ENCODE data around the gene PSRC1. TPM values are rescaled to one million over a fixed set of nuclear protein-coding genes. Genes with fewer than 3 reads are reported as not detected.

Gene PSRC1
- total and polyA plus RNA-seq, 2 of the 8 experiments (the other 6 are each of a cell fraction or from before 2014, with no cell fraction given): 56.1 to 67.3 TPM

DNA sequence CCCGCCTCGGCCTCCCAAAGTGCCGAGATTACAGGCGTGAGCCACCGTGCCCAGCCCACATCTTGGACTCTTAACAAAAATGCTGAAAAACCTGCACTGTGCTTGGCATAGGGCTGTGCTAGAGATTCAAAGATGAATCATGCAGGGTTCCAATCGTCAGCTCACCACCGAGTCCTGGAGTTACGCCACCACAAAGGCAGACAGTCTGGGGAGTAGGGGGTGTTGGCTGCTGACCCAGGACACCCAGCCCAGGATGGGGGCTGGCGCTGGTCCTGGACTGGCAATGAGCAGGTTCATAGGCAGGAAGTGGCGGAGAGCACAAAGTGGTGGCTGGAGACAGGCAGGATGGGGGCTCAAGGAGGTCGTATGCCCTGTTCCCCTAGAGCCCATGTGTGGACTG lies 16.0 kb downstream of the PSRC1 start:
- Histone ChIP-seq H3K4me1 (replicated peaks in 1 of 4; ENCODE audit: control insufficient read depth in 3 of 4, insufficient read depth in 4 of 4, low read length in 3 of 4) (peaks cover 0 to 4% (median under 1%) of the 10 kb centered on the region in 4 experiments; a peak in 1 of 7 replicates), H3K4ac (replicated peaks; ENCODE audit: insufficient read length, low read depth, low read length) (no peak overlapping the region), H2BK15ac (ENCODE audit: low read length) (no peak overlapping the region), H4K91ac (replicated peaks; ENCODE audit: insufficient read length, low read length) (no peak overlapping the region), H2BK120ac (replicated peaks; ENCODE audit: low read depth, low read length) (no peak overlapping the region), H4K5ac (ENCODE audit: insufficient read length, low read depth, low read length) (no peak overlapping the region), H2AK5ac (ENCODE audit: low read depth, low read length) (no peak overlapping the region), H3K27ac (ENCODE audit: low read depth, low read length) (no peak overlapping the region), H2BK20ac (ENCODE audit: low read length) (no peak overlapping the region), H4K8ac (ENCODE audit: extremely low read depth, insufficient read depth, low read length) (no peak overlapping the region), H3K4me2 (ENCODE audit: insufficient read depth in 1 of 2, low read depth in 2 of 2, low read length in 2 of 2) (no peak overlapping the region), H2BK5ac (ENCODE audit: low read depth, low read length) (no peak overlapping the region), H3K23me2 (ENCODE audit: low read depth, low read length) (no peaks in the 10 kb centered on the region), H3K18ac (ENCODE audit: extremely low read depth, low read length) (no peak overlapping the region), H3K4me3 (ENCODE audit: extremely low read depth in 1 of 4, insufficient read depth in 2 of 4, low read depth in 3 of 4, low read length in 4 of 4) (no peak overlapping the region), H3K23ac (ENCODE audit: insufficient read length) (no peak overlapping the region), H3K79me1 (ENCODE audit: low read depth, low read length) (no peaks in the 10 kb centered on the region), H3K56ac (replicated peaks; ENCODE audit: insufficient read length, low read depth, low read length) (no peak overlapping the region), H3K79me2 (ENCODE audit: control insufficient read depth in 1 of 2, insufficient read depth in 2 of 2, low read length in 2 of 2) (no peaks in the 10 kb centered on the region), H2AFZ (ENCODE audit: low read length) (no peak overlapping the region), H3K14ac (ENCODE audit: insufficient read length) (no peak overlapping the region), H3K9ac (replicated peaks in 1 of 4; ENCODE audit: extremely low read depth in 1 of 4, low read depth in 3 of 4, low read length in 3 of 4) (no peak overlapping the region), H2BK12ac (ENCODE audit: low read depth, low read length) (no peak overlapping the region), H3K36me3 (ENCODE audit: control insufficient read depth in 2 of 4, insufficient read depth in 4 of 4, low read length in 3 of 4) (peaks cover 15 to 34% (median 23%) of the 10 kb centered on the region in 4 experiments; a peak in 6 of 8 replicates), H3K9me3 (ENCODE audit: insufficient read depth in 2 of 2, low read depth in 1 of 2, low read length in 1 of 2) (no peaks in the 10 kb centered on the region), H3K27me3 (replicated peaks in 1 of 4; ENCODE audit: control insufficient read depth in 3 of 4, extremely low read depth in 1 of 4, insufficient read depth in 3 of 4, low read length in 3 of 4) (no peaks in the 10 kb centered on the region), H4K20me1 (replicated peaks in 1 of 2; ENCODE audit: control insufficient read depth in 1 of 2, insufficient read depth in 2 of 2, low read length in 2 of 2) (peaks cover 0 to 10% of the 10 kb centered on the region in 2 experiments)
- no peak for TF ChIP-seq BCL11A (IDR thresholded peaks at IDR 0.05; ENCODE audit: low read depth in 2 of 2, low read length in 2 of 2)
- no peak for TF ChIP-seq CBX5 (IDR thresholded peaks at IDR 0.05; ENCODE audit: low read depth, low read length)
- TF ChIP-seq KDM1A (IDR thresholded peaks at IDR 0.05; ENCODE audit: borderline replicate concordance, low read length): no peak
- no peak for TF ChIP-seq JUN (IDR thresholded peaks at IDR 0.05; ENCODE audit: low read depth, low read length)
- no peak for TF ChIP-seq CHD1 (IDR thresholded peaks at IDR 0.05; ENCODE audit: low read depth, low read length)
- TF ChIP-seq HDAC2 (IDR thresholded peaks at IDR 0.05; ENCODE audit: borderline replicate concordance in 1 of 2, low read depth in 2 of 2, low read length in 2 of 2): no peak
- TF ChIP-seq MAFK (IDR thresholded peaks at IDR 0.05; ENCODE audit: low read depth, low read length): no peak
- TF ChIP-seq TAF7 (optimal IDR thresholded peaks at IDR 0.05; ENCODE audit: borderline replicate concordance, low read depth, low read length): no peak
- no peak for TF ChIP-seq KDM5A (IDR thresholded peaks at IDR 0.05; ENCODE audit: low read length)
- no peak for TF ChIP-seq POLR2A (IDR thresholded peaks at IDR 0.05; ENCODE audit: control extremely low read depth in 1 of 2, low read depth in 2 of 2, low read length in 2 of 2)
- TF ChIP-seq, protein P1, sequence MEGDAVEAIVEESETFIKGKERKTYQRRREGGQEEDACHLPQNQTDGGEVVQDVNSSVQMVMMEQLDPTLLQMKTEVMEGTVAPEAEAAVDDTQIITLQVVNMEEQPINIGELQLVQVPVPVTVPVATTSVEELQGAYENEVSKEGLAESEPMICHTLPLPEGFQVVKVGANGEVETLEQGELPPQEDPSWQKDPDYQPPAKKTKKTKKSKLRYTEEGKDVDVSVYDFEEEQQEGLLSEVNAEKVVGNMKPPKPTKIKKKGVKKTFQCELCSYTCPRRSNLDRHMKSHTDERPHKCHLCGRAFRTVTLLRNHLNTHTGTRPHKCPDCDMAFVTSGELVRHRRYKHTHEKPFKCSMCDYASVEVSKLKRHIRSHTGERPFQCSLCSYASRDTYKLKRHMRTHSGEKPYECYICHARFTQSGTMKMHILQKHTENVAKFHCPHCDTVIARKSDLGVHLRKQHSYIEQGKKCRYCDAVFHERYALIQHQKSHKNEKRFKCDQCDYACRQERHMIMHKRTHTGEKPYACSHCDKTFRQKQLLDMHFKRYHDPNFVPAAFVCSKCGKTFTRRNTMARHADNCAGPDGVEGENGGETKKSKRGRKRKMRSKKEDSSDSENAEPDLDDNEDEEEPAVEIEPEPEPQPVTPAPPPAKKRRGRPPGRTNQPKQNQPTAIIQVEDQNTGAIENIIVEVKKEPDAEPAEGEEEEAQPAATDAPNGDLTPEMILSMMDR (IDR thresholded peaks at IDR 0.05; ENCODE audit: control extremely low read depth in 1 of 3, insufficient read depth in 1 of 3, low read depth in 1 of 3, low read length in 3 of 3): no peak
- POLR2A ChIA-PET (ENCODE audit: partially characterized antibody): interaction anchor here (0.6 kb wide), 1 partner anchor 104 kb away, joined by 3 read pairs; no protein-coding TSS in a partner anchor
- WGBS, 2 experiments (ENCODE audit: extremely low coverage in 1 of 2, insufficient coverage in 1 of 2, insufficient read length in 1 of 2, insufficient replicate concordance in 2 of 2, low coverage in 1 of 2, low lambda C conversion rate in 2 of 2, missing lambda C conversion rate in 1 of 2): 93% methylated on average over 11 of the region's 11 CpGs; no CpG with 5 or more reads in 1 of the 2 experiments
- FAIRE-seq (no peak), DNase-seq (ENCODE audit: low read depth in 1 of 2, low spot score in 2 of 2) (no peak)
- CTCF ChIA-PET (ENCODE audit: partially characterized antibody): interaction anchor here (0.9 to 8.5 kb wide), 8 partner anchors 10 to 132 kb away, joined by 3 to 95 read pairs (median 15); partner anchors contain the start of gene SORT1
